Measurements from ENCODE around the gene GRM7. TPM values are rescaled to one million over a fixed set of nuclear protein-coding genes. Genes with fewer than 3 reads are reported as not detected.

GRM7 gene
- total and polyA plus RNA-seq, 2 experiments from 2014 or later: 1.7 to 2.7 TPM

GRCh38 chr3:7789324-7789723, 928.4 kb downstream of the GRM7 start:
- TF ChIP-seq CTCF (IDR thresholded peaks at IDR 0.05; ENCODE audit: poor library complexity) (no peak), EZH2 (IDR thresholded peaks at IDR 0.05; ENCODE audit: borderline replicate concordance) (no peak), EZH2phosphoT487 (IDR thresholded peaks at IDR 0.05; ENCODE audit: low read depth, severe bottlenecking, unreplicated experiment) (no peak)
- Histone ChIP-seq H3K79me2 (no peaks in the 10 kb centered on the region), H4K20me1 (ENCODE audit: insufficient read depth, poor library complexity, severe bottlenecking) (no peaks in the 10 kb centered on the region), H3K9me2 (replicated peaks; ENCODE audit: insufficient read depth) (no peaks in the 10 kb centered on the region), H3K27me3 (no peaks in the 10 kb centered on the region), H3K36me3 (replicated peaks; ENCODE audit: insufficient read depth, low read depth) (no peaks in the 10 kb centered on the region), H3K4me3 (no peak overlapping the region), H3K9me3 (ENCODE audit: low read depth) (no peaks in the 10 kb centered on the region), H2AFZ (no peak overlapping the region), H3K4me1 (ENCODE audit: insufficient read depth) (peaks cover 10% of the 10 kb centered on the region), H3K27ac (no peak overlapping the region), H3K4me2 (no peak overlapping the region)
- 70% methylated on average over 7 of the region's 7 CpGs for WGBS (ENCODE audit: low lambda C conversion rate, missing lambda C conversion rate)
- DNase-seq (ENCODE audit: low spot score): no peak

GRCh38 chr3:7790141-7790540, 929.2 kb downstream of the GRM7 start:
- no peaks in the 10 kb centered on the region for H3K79me2 ChIP-seq
- no peak overlapping the region for H3K27ac ChIP-seq
- H3K9me2 ChIP-seq (replicated peaks; ENCODE audit: insufficient read depth): no peaks in the 10 kb centered on the region
- H3K4me1 ChIP-seq (ENCODE audit: insufficient read depth): peaks cover 10% of the 10 kb centered on the region
- no peaks in the 10 kb centered on the region for H4K20me1 ChIP-seq (ENCODE audit: insufficient read depth, poor library complexity, severe bottlenecking)
- no peak overlapping the region for H3K4me2 ChIP-seq
- TF ChIP-seq CTCF (IDR thresholded peaks at IDR 0.05; ENCODE audit: poor library complexity) (no peak), EZH2 (IDR thresholded peaks at IDR 0.05; ENCODE audit: borderline replicate concordance) (no peak), EZH2phosphoT487 (IDR thresholded peaks at IDR 0.05; ENCODE audit: low read depth, severe bottlenecking, unreplicated experiment) (no peak)
- no peak overlapping the region for H2AFZ ChIP-seq
- no peaks in the 10 kb centered on the region for H3K27me3 ChIP-seq
- no peak for DNase-seq (ENCODE audit: low spot score)
- H3K36me3 ChIP-seq (replicated peaks; ENCODE audit: insufficient read depth, low read depth): no peaks in the 10 kb centered on the region
- no peak overlapping the region for H3K4me3 ChIP-seq
- H3K9me3 ChIP-seq (ENCODE audit: low read depth): no peaks in the 10 kb centered on the region
- 88% methylated on average over 3 of the region's 3 CpGs for WGBS (ENCODE audit: low lambda C conversion rate, missing lambda C conversion rate)
